ENCODE data around the gene ATG7.

DNA sequence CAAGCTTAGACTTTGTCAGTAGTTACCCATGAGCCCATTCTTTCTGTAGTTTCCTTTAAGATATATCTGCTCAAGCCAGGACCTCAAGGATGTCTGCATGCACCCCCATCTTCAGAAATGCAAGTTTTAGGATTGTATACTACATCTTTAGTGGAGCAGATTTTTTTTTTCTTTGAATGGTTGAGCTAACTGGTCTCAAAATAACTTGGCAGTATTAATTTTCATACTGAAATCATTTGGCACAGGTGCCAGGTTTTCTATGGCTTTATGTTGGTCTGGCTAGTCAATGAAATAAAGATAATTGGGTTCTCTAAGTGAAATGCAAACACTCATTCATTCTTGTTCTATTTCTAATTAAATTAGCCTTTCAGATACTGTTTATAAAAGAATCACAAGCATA lies 108.9 kb downstream of the ATG7 start:
- TF ChIP-seq POLR2A (IDR thresholded peaks at IDR 0.05; ENCODE audit: low read depth, low read length) (no peak), POLR2AphosphoS5 (IDR thresholded peaks at IDR 0.05; ENCODE audit: low read depth, low read length) (no peak)

Measured in GM12892 (cell line).